GM12878 (cell line): ENCODE measurements around the gene REEP1. TPM values are rescaled to one million over a fixed set of nuclear protein-coding genes. Genes with fewer than 3 reads are reported as not detected.

Experiments
- ATAC-seq: fragments of 200-7000 bp; cut with Tn5 transposase; 3 replicates; pipeline ENCODE4 v1.9.1; 2020; ENCODE audit warnings: mild to moderate bottlenecking, moderate library complexity
- BruUV-seq: library from RNA; stranded (reverse); fragments of 400-500 nt; replicated peaks from 2 replicates; lab custom pipeline; 2021; lab: Mats Ljungman, UMichigan
- CTCF ChIA-PET: fragments of 300-600 bp; sonication (Branson Sonifier 250); formaldehyde crosslinking; extraction: SDS; loops from one replicate; lab custom pipeline; 2021; ENCODE audit warnings: inconsistent platforms; lab: Yijun Ruan, JAX
- POLR2A ChIA-PET: fragments of 350-600 bp; formaldehyde crosslinking; extraction: SDS; loops from one replicate; lab custom pipeline; 2021; ENCODE audit warnings: inconsistent platforms; lab: Charles Lee
- RAD21 ChIA-PET: fragments of 300-600 bp; sonication (Branson Sonifier 250); formaldehyde crosslinking; loops from one replicate; lab custom pipeline; 2023; ENCODE audit warnings: antibody characterized with exemption; ENCODE audit not compliant: unreplicated experiment; lab: Charles Lee
- SMC1A ChIA-PET: fragments of 300-600 bp; sonication (Branson Sonifier 250); formaldehyde crosslinking; loops from one replicate; lab custom pipeline; 2023; ENCODE audit not compliant: unreplicated experiment, uncharacterized antibody; lab: Charles Lee
- DNase-seq: peaks from one replicate; pipeline ENCODE4 v3.0.0-alpha.2; 2011; ENCODE audit warnings: low read depth, low spot score
- FAIRE-seq: peaks from 3 replicates; lab custom pipeline; 2011; peaks lifted over from hg19 to GRCh38; lab: Jason Lieb, UNC
- H2AFZ ChIP-seq: 2 replicates; pipeline ENCODE4 v1.6.0; 2011; ENCODE audit warnings: low read depth, low read length, control low read depth; ENCODE audit not compliant: control insufficient read depth
- H3K27ac ChIP-seq: 2 replicates; pipeline ENCODE4 v1.5.1; 2011; ENCODE audit warnings: control low read depth; ENCODE audit not compliant: control insufficient read depth, insufficient read depth
- H3K27me3 ChIP-seq, 2 experiments: replicated peaks in 1 of 2; 2 replicates each; pipeline versions ENCODE4 v1.6.0 to v1.6.1; 2011; ENCODE audit warnings: low read length in 1 of 2; ENCODE audit not compliant: control insufficient read depth in 2 of 2, insufficient read depth in 2 of 2
- H3K36me3 ChIP-seq, 2 experiments: 2 replicates each; pipeline ENCODE4 v1.5.1; 2011; ENCODE audit warnings: low read length in 1 of 2; ENCODE audit not compliant: control insufficient read depth in 2 of 2, insufficient read depth in 2 of 2
- H3K4me1 ChIP-seq: 2 replicates; pipeline ENCODE4 v1.6.1; 2011; ENCODE audit warnings: mild to moderate bottlenecking, low read length, moderate library complexity, mixed read lengths; ENCODE audit not compliant: control insufficient read depth, insufficient read depth
- H3K4me2 ChIP-seq: 2 replicates; pipeline ENCODE4 v1.6.0; 2011; ENCODE audit warnings: control low read depth; ENCODE audit not compliant: control insufficient read depth, insufficient read depth
- H3K4me3 ChIP-seq: fragments of 200-600 bp; sonication (generic); 2 replicates; pipeline ENCODE4 v1.5.1; 2016
- H3K79me2 ChIP-seq: 2 replicates; pipeline ENCODE4 v1.6.0; 2011; ENCODE audit warnings: low read length; ENCODE audit not compliant: control insufficient read depth, insufficient read depth
- H3K9ac ChIP-seq: 2 replicates; pipeline ENCODE4 v1.8.0; 2011; ENCODE audit warnings: low read length, control low read depth, mixed read lengths; ENCODE audit not compliant: control insufficient read depth, insufficient read depth
- H3K9me3 ChIP-seq: replicated peaks from 3 replicates; pipeline ENCODE4 v1.5.1; 2011; ENCODE audit warnings: mild to moderate bottlenecking, low read length; ENCODE audit not compliant: control insufficient read depth, insufficient read depth
- H4K20me1 ChIP-seq: 2 replicates; pipeline ENCODE4 v1.6.0; 2011; ENCODE audit not compliant: control insufficient read depth, insufficient read depth
- BCL11A ChIP-seq: IDR thresholded peaks from 2 replicates; pipeline ENCODE4 v1.6.1; 2011; ENCODE audit warnings: low read depth, low read length
- NKRF ChIP-seq: fragments of 450-650 bp; conservative IDR thresholded peaks from 2 replicates; pipeline ENCODE4 v1.6.1; 2017; ENCODE audit warnings: mild to moderate bottlenecking, moderate library complexity
- NR2C2 ChIP-seq: IDR thresholded peaks from 2 replicates; pipeline ENCODE4 v1.6.1; 2011; ENCODE audit warnings: borderline replicate concordance, low read depth; ENCODE audit not compliant: control insufficient read depth, insufficient read length
- RCOR1 ChIP-seq: conservative IDR thresholded peaks from 2 replicates; pipeline ENCODE4 v1.6.1; 2012; ENCODE audit warnings: low read depth, low read length, improper control_type of control experiment
- WRNIP1 ChIP-seq: IDR thresholded peaks from 2 replicates; pipeline ENCODE4 v1.6.1; 2011; ENCODE audit warnings: low read depth, low read length, improper control_type of control experiment, borderline replicate concordance
- ZNF384 ChIP-seq: IDR thresholded peaks from 2 replicates; pipeline ENCODE4 v1.6.1; 2012; ENCODE audit warnings: low read depth, mild to moderate bottlenecking, low read length, improper control_type of control experiment, borderline replicate concordance
- WGBS: methylation state at CpG from one replicate; pipeline ENCODE4 v1.1.6; 2016; ENCODE audit warnings: low lambda C conversion rate; ENCODE audit not compliant: insufficient replicate concordance, insufficient coverage; ENCODE audit errors: missing lambda C conversion rate; 5-methylcytosine and 5-hydroxymethylcytosine counted together
- in situ Hi-C: fragments of 300-500 bp; cut with MboI; formaldehyde crosslinking; loops from 9 replicates; pipeline ENCODE4 v1.14.3; 2018; ENCODE audit warnings: mixed read lengths
- intact Hi-C: fragments of 100-400 bp; cut with micrococcal nuclease; formaldehyde crosslinking; loops from one replicate; pipeline ENCODE4 v1.14.2; 2022; ENCODE audit not compliant: unreplicated experiment
- polyA plus RNA-seq, 11 experiments: library from polyadenylated mRNA; depleted of rRNA in 4 of 11; unstranded in 6 of 11; stranded (reverse) in 5 of 11; fragments of >200 nt; fragmentation: Nextera tagmentation in 4 of 11; fragmentation: Illumina TruSeq in 1 of 11; extraction: Ambion mirVana in 4 of 11; extraction: Trizol in 1 of 11; gene quantifications; 1 replicate in 1 of 11; 2 replicates in 10 of 11; pipeline versions ENCODE4 v1.2.1 to v1.2.3, GENCODE V29; 2011 to 2016; ENCODE audit warnings: inconsistent platforms in 2 of 11, missing spikeins in 2 of 11, low read depth in 1 of 11
- total RNA-seq, 4 experiments: library from RNA; depleted of rRNA in 3 of 4; stranded (reverse); fragments of >200 nt in 3 of 4; fragmentation: Illumina TruSeq in 1 of 4; extraction: Trizol in 1 of 4; gene quantifications; 2 replicates each; pipeline versions ENCODE4 v1.2.1 to v1.2.3, GENCODE V29; 2013 to 2021
- TF ChIP-seq, protein P1 (sequence below): IDR thresholded peaks from 2 replicates; pipeline ENCODE4 v1.6.1; 2011; ENCODE audit warnings: mild to moderate bottlenecking, low read depth, low read length, moderate library complexity; ENCODE audit not compliant: insufficient replicate concordance

Gene REEP1
- total and polyA plus RNA-seq, 10 of the 15 experiments (the other 5 are each of a cell fraction or from before 2014, with no cell fraction given): 0.02 to 0.30 (median 0.09) TPM; not detected in 1

- no peak overlapping the region for H3K27ac ChIP-seq
- no peak for TF ChIP-seq NKRF
- no peak for TF ChIP-seq ZNF384
- no peak for TF ChIP-seq NR2C2
- TF ChIP-seq RCOR1: no peak
- no peak for TF ChIP-seq WRNIP1
- TF ChIP-seq, protein P1, sequence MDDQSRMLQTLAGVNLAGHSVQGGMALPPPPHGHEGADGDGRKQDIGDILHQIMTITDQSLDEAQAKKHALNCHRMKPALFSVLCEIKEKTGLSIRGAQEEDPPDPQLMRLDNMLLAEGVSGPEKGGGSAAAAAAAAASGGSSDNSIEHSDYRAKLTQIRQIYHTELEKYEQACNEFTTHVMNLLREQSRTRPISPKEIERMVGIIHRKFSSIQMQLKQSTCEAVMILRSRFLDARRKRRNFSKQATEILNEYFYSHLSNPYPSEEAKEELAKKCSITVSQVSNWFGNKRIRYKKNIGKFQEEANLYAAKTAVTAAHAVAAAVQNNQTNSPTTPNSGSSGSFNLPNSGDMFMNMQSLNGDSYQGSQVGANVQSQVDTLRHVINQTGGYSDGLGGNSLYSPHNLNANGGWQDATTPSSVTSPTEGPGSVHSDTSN: no peak
- no peak for TF ChIP-seq BCL11A
- H3K4me2 ChIP-seq: no peak overlapping the region
- H3K9me3 ChIP-seq: no peaks in the 10 kb centered on the region
- no TSS peak for BruUV-seq
- intact Hi-C loops: no loop called here
- DNase-seq: no peak
- H2AFZ ChIP-seq: no peak overlapping the region
- ChIA-PET POLR2A (no interaction called here), RAD21 (interaction anchor here (0.7 kb wide), 1 partner anchor 52 kb away, joined by 3 read pairs; no protein-coding TSS in a partner anchor), SMC1A (interaction anchor here (0.8 to 1.3 kb wide), 2 partner anchors 15 to 55 kb away, joined by 3 read pairs; no protein-coding TSS in a partner anchor), CTCF (interaction anchor here (1.0 kb wide), 1 partner anchor 119 kb away, joined by 3 read pairs; the partner anchor contains the start of gene IMMT)
- no peak overlapping the region for H3K4me3 ChIP-seq
- no peak for ATAC-seq
- in situ Hi-C loops: no loop called here
- 58% methylated on average over 2 of the region's 2 CpGs for WGBS
- H3K79me2 ChIP-seq: no peaks in the 10 kb centered on the region
- no peaks in the 10 kb centered on the region for H3K36me3 ChIP-seq
- no peaks in the 10 kb centered on the region for H3K4me1 ChIP-seq
- no peaks in the 10 kb centered on the region for H4K20me1 ChIP-seq
- FAIRE-seq: no peak
- peaks cover 0 to 1% of the 10 kb centered on the region in 2 experiments; a peak in 2 of 4 replicates for H3K27me3 ChIP-seq
- no peak overlapping the region for H3K9ac ChIP-seq
Measured at GRCh38 chr2:86314125-86314524, 23.3 kb downstream of the REEP1 start.
